A673 (cell line): ENCODE results near the gene MAG. TPM values are rescaled to one million over a fixed set of nuclear protein-coding genes. Genes with fewer than 3 reads are reported as not detected.

Experiments used
- BruUV-seq: library from RNA; stranded (reverse); fragments of 400-500 nt; replicated peaks from 2 replicates; lab custom pipeline; 2021; lab: Mats Ljungman, UMichigan
- CTCF ChIA-PET: fragments of 300-600 bp; sonication (Branson Sonifier 250); formaldehyde crosslinking; loops from one replicate; lab custom pipeline; 2022; ENCODE audit warnings: antibody characterized with exemption; lab: Charles Lee
- POLR2A ChIA-PET: fragments of 300-600 bp; sonication (Branson Sonifier 250); formaldehyde crosslinking; loops from one replicate; lab custom pipeline; 2022; ENCODE audit warnings: antibody characterized with exemption; ENCODE audit not compliant: low non-redundant PET; lab: Charles Lee
- DNase-seq: peaks from one replicate; pipeline ENCODE4 v3.0.0-alpha.2; 2015; ENCODE audit warnings: low spot score
- H3K27ac ChIP-seq: fragments of 200-600 bp; sonication (generic); 2 replicates; pipeline ENCODE4 v1.5.1; 2016; ENCODE audit warnings: mixed run types, low read depth, mild to moderate bottlenecking, mixed read lengths, antibody characterized with exemption, low read length; ENCODE audit not compliant: poor library complexity, severe bottlenecking
- H3K27me3 ChIP-seq: fragments of 200-600 bp; sonication (generic); replicated peaks from 2 replicates; pipeline ENCODE4 v1.6.1; 2017; ENCODE audit warnings: mixed run types, low read depth, mild to moderate bottlenecking, mixed read lengths, antibody characterized with exemption, low read length; ENCODE audit not compliant: insufficient read depth, poor library complexity
- H3K36me3 ChIP-seq: fragments of 200-600 bp; sonication (generic); 2 replicates; pipeline ENCODE4 v1.6.1; 2016; ENCODE audit warnings: mixed run types, mild to moderate bottlenecking, mixed read lengths, antibody characterized with exemption, low read length; ENCODE audit not compliant: insufficient read depth, poor library complexity, severe bottlenecking
- H3K4me1 ChIP-seq: fragments of 200-600 bp; sonication (generic); 2 replicates; pipeline ENCODE4 v1.6.1; 2017; ENCODE audit warnings: mixed run types, mild to moderate bottlenecking, mixed read lengths, antibody characterized with exemption, low read length; ENCODE audit not compliant: insufficient read depth, poor library complexity, severe bottlenecking
- H3K4me3 ChIP-seq: fragments of 200-600 bp; sonication (generic); 2 replicates; pipeline ENCODE4 v1.5.1; 2016; ENCODE audit warnings: low read depth, mixed run types, mild to moderate bottlenecking, mixed read lengths, low read length; ENCODE audit not compliant: poor library complexity, severe bottlenecking
- H3K9me3 ChIP-seq: fragments of 200-600 bp; sonication (generic); 2 replicates; pipeline ENCODE4 v1.6.1; 2016; ENCODE audit warnings: mixed run types, low read depth, mild to moderate bottlenecking, mixed read lengths, antibody characterized with exemption, low read length; ENCODE audit not compliant: poor library complexity, severe bottlenecking
- EZH2 ChIP-seq: fragments of 200-600 bp; sonication (generic); IDR thresholded peaks from 2 replicates; pipeline ENCODE4 v1.6.1; 2017; ENCODE audit warnings: borderline replicate concordance, low read depth, mild to moderate bottlenecking, mixed read lengths, antibody characterized with exemption, low read length; ENCODE audit not compliant: poor library complexity, severe bottlenecking
- intact Hi-C: fragments of 100-400 bp; cut with micrococcal nuclease; formaldehyde crosslinking; loops from one replicate; pipeline ENCODE4 v1.10.0; 2022; ENCODE audit not compliant: unreplicated experiment
- total RNA-seq: library from RNA; stranded (reverse); gene quantifications from 2 replicates; pipeline ENCODE4 v1.2.3, GENCODE V29; 2021
- TF ChIP-seq, protein P1 (sequence below): fragments of 300-800, 200-600 bp; sonication (generic); conservative IDR thresholded peaks from 2 replicates; pipeline ENCODE4 v1.5.1; 2017; ENCODE audit warnings: low read depth, mild to moderate bottlenecking, antibody characterized with exemption, low read length, moderate library complexity, mixed read lengths

The MAG gene
- total RNA-seq, 1 experiment from 2014 or later: not detected

DNA sequence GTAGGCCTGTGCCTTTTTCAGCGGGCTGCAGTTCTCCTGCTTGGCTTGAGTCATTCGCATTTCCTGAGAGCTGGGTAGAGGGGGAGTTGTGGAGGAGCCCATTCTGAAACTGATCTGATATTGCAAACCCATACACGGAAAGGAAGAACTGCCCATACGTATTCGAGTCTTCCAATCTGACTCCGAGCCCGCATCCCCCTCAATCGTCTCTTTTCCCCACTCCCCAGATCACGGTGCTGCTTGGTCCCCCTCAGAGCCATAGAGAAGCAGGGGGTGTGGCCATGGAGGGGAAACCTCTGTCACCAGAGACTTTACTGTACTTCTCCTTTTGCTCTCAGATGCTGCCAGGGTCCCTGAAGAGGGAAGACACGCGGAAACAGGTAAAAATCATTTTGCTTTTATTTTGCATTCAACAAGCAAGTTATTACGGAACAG, 36.9 kb downstream of the MAG start, which contains the start of gene CD22:
Gene CD22 (plus strand): TSS at position 337 of the 435 bp plus-strand sequence. CDS start 2,854 bp downstream, outside the sequence.
- POLR2A ChIA-PET: no interaction called here
- Histone ChIP-seq H3K4me1 (no peaks in the 10 kb centered on the region), H3K27me3 (peaks cover 10% of the 10 kb centered on the region), H3K4me3 (no peak within 1 kb of the TSS), H3K36me3 (no peaks in the 10 kb centered on the region), H3K9me3 (no peaks in the 10 kb centered on the region), H3K27ac (no peak within 1 kb of the TSS)
- no TSS peak for BruUV-seq
- DNase-seq: no peak
- TF ChIP-seq, protein P1, sequence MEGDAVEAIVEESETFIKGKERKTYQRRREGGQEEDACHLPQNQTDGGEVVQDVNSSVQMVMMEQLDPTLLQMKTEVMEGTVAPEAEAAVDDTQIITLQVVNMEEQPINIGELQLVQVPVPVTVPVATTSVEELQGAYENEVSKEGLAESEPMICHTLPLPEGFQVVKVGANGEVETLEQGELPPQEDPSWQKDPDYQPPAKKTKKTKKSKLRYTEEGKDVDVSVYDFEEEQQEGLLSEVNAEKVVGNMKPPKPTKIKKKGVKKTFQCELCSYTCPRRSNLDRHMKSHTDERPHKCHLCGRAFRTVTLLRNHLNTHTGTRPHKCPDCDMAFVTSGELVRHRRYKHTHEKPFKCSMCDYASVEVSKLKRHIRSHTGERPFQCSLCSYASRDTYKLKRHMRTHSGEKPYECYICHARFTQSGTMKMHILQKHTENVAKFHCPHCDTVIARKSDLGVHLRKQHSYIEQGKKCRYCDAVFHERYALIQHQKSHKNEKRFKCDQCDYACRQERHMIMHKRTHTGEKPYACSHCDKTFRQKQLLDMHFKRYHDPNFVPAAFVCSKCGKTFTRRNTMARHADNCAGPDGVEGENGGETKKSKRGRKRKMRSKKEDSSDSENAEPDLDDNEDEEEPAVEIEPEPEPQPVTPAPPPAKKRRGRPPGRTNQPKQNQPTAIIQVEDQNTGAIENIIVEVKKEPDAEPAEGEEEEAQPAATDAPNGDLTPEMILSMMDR: no peak
- no peak for TF ChIP-seq EZH2
- CTCF ChIA-PET: no interaction called here
- intact Hi-C loops: no loop called here

DNA sequence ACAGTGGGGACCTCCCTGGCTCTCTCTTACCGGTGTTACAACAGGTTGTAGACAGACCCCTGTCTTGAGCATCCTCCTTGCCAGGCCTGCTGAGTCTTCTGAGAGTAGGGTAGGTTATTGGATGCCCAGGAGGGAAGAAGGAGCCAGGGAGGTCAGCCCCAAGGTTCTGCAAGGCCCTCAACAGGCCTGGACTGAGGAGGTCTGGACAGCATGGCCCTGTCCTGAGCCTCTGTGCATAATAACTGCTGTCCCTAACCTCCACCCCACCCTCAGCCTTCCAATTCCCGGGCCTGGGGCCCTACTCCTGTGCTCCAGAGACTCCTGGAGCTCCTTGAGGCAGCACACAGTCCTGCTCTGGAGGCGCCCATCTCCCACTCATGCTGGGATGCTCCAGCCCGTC, 37.4 kb downstream of the MAG start:
- peaks cover 10% of the 10 kb centered on the region for H3K27me3 ChIP-seq
- POLR2A ChIA-PET: no interaction called here

DNA sequence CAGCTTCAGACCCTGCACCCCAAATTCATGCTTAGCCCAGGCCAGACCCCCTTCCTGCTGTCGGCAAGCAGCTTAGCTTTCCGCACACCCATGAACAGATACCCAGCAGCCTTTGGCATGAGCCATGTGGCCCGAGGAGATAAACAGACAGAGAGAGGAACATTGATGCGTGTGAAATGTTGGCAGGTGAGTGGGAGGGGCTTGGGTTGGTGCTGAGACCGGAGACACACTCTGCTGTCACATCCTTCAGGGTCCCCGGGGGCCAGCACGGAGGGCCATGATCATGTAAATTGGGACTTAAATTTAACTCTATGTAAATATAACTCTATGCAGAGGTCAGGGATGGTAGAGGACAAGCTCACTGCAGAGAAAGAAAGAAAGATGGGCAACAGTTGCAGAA, 38.5 kb downstream of the MAG start:
- no TSS peak for BruUV-seq
- no peaks in the 10 kb centered on the region for H3K4me1 ChIP-seq
- TF ChIP-seq, protein P1: no peak
- TF ChIP-seq EZH2: no peak
- intact Hi-C loops: no loop called here
- CTCF ChIA-PET: no interaction called here
- no peak overlapping the region for H3K27ac ChIP-seq
- peaks cover 7% of the 10 kb centered on the region for H3K27me3 ChIP-seq
- no peak overlapping the region for H3K4me3 ChIP-seq
- H3K36me3 ChIP-seq: no peaks in the 10 kb centered on the region
- DNase-seq: no peak
- H3K9me3 ChIP-seq: no peaks in the 10 kb centered on the region
- POLR2A ChIA-PET: no interaction called here

More for the DNA sequence above, 37.4 kb downstream of the MAG start:
- Histone ChIP-seq H3K9me3 (no peaks in the 10 kb centered on the region), H3K4me3 (no peak overlapping the region), H3K36me3 (no peaks in the 10 kb centered on the region), H3K27ac (no peak overlapping the region), H3K4me1 (no peaks in the 10 kb centered on the region)
- intact Hi-C loops: no loop called here
- no TSS peak for BruUV-seq
- TF ChIP-seq EZH2: no peak
- TF ChIP-seq, protein P1: no peak
- CTCF ChIA-PET: no interaction called here
- no peak for DNase-seq
